Measurements from ENCODE around the gene FAM107B. TPM values are rescaled to one million over a fixed set of nuclear protein-coding genes. Genes with fewer than 3 reads are reported as not detected.
"Not testable (repeated sequence)": the region's sequence is repeated elsewhere in the genome, so short reads cannot be mapped to it uniquely, and the experiment has no call there.

The FAM107B gene
- 100 to 1,000 TPM in 1 of 5 donors, 10 to 100 TPM in 4; 56.0 to 102 (median 87.1) TPM for polyA plus RNA-seq (ENCODE audit: insufficient read depth in 1 of 5, insufficient read length in 5 of 5, low replicate concordance in 1 of 5)
- long read RNA-seq, donor 1, transcript FAM107B-211 (4 exons, 2,633 nt), result major isoform, 25 of 28 reads
- long read RNA-seq, donor 1, partial matches to known transcripts, result 0 of 28 reads
- long read RNA-seq, donor 1, other reads (novel, unspliced or antisense), result 0 of 28 reads
- long read RNA-seq, donor 2, transcript FAM107B-211 (4 exons, 2,633 nt), result major isoform, 7 of 10 reads
- long read RNA-seq, donor 2, partial matches to known transcripts, result 0 of 10 reads
- long read RNA-seq, donor 2, other reads (novel, unspliced or antisense), result 0 of 10 reads
- long read RNA-seq, donor 3, transcript FAM107B-205 (5 exons, 2,374 nt), result minor isoform, 5 of 19 reads
- long read RNA-seq, donor 3, transcript FAM107B-211 (4 exons, 2,633 nt), result major isoform, 12 of 19 reads
- long read RNA-seq, donor 3, partial matches to known transcripts, result 0 of 19 reads
- long read RNA-seq, donor 3, other reads (novel, unspliced or antisense), result 0 of 19 reads
- long read RNA-seq, donor 4, transcript FAM107B-211 (4 exons, 2,633 nt), result major isoform, 12 of 15 reads
- long read RNA-seq, donor 4, partial matches to known transcripts, result 0 of 15 reads
- long read RNA-seq, donor 4, other reads (novel, unspliced or antisense), result 0 of 15 reads
- long read RNA-seq, donor 5, transcript FAM107B-211 (4 exons, 2,633 nt), result major isoform, 18 of 41 reads
- long read RNA-seq, donor 5, partial matches to known transcripts, result 10 of 41 reads
- long read RNA-seq, donor 5, other reads (novel, unspliced or antisense), result 5 of 41 reads
- long read RNA-seq, donor 6, transcript FAM107B-211 (4 exons, 2,633 nt), result major isoform, 27 of 31 reads
- long read RNA-seq, donor 6, partial matches to known transcripts, result 0 of 31 reads
- long read RNA-seq, donor 6, other reads (novel, unspliced or antisense), result 0 of 31 reads
- long read RNA-seq, donor 7, transcript FAM107B-211 (4 exons, 2,633 nt), result major isoform, 13 of 25 reads
- long read RNA-seq, donor 7, partial matches to known transcripts, result 0 of 25 reads
- long read RNA-seq, donor 7, other reads (novel, unspliced or antisense), result 5 of 25 reads
- long read RNA-seq, donor 8, transcript FAM107B-211 (4 exons, 2,633 nt), result major isoform, 5 of 11 reads
- long read RNA-seq, donor 8, transcript FAM107B-205 (5 exons, 2,374 nt), result major isoform, 5 of 11 reads
- long read RNA-seq, donor 8, partial matches to known transcripts, result 0 of 11 reads
- long read RNA-seq, donor 8, other reads (novel, unspliced or antisense), result 0 of 11 reads

DNA sequence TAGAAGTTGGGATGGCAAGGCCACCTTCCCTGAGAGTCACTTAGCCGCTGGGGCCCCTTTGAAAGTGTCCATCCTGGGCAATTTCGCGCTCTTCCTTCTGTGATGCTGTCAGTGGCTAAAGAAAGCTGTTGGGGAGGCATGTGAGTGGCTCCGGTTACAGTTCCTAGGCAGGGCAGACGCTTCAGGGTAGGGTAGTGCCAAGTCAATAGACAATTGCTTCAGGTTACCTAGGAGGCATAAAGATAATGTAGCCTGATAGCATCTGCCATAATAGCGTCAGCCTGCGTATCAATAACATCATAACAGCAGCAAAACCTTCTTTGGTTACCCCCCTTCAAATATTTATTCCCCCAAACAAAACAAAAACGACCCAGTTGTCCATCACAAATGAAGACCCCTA is at the start of gene FAM107B:
Gene FAM107B, minus strand, starts transcription at position 101 of the 400 bp plus-strand sequence. CDS start 234 bp downstream, outside the sequence.
- no peak for DNase-seq

GRCh38 chr10:14823966-14824365 is 49.3 kb upstream of the FAM107B start:
- DNase-seq, result no peak

DNA sequence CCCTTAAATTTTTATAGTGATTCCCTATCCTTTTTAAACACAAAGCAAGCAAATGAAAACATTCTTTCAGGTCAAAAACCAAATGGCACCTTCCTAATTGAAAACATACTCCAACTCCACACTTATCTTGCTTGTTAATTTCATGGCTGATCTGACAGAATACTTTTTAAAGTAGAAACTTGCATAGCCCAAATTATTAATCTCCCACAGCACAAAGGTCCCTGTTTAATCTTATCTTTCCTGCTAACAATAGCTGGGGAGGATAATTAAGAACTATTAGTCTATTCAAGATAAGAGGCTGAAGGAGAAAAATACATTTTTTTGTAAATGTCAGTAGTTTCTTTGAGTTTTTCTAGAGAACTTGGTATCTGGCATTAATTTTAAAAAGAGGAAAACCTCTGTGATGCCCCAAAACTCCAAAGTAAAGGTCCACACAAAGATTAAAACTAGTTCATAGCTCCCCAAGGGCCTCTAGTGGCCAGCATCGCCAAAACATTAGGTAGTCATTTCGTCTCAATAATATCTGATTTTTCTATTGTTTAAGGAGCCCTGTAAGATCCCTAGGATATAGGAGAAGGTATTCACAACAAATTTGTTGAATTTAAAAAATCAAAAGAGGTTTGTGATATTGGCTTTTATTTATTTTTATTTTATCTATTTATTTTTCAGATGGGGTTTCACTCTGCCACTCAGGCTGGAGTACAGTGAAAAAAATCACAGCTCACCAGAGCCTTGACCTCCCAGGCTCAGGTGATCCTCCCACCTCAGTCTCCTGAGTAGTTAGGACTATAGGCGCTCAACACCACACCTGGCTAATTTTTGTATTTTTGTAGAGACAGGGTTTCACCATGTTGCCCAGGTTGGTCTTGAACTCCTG is 48.4 kb upstream of the FAM107B start:
- DNase-seq, result no peak

GRCh38 chr10:14821635-14822375 is 47.1 kb upstream of the FAM107B start:
- no peak for DNase-seq

GRCh38 chr10:14820775-14821154 is 46.1 kb upstream of the FAM107B start:
- DNase-seq, result no peak

DNA sequence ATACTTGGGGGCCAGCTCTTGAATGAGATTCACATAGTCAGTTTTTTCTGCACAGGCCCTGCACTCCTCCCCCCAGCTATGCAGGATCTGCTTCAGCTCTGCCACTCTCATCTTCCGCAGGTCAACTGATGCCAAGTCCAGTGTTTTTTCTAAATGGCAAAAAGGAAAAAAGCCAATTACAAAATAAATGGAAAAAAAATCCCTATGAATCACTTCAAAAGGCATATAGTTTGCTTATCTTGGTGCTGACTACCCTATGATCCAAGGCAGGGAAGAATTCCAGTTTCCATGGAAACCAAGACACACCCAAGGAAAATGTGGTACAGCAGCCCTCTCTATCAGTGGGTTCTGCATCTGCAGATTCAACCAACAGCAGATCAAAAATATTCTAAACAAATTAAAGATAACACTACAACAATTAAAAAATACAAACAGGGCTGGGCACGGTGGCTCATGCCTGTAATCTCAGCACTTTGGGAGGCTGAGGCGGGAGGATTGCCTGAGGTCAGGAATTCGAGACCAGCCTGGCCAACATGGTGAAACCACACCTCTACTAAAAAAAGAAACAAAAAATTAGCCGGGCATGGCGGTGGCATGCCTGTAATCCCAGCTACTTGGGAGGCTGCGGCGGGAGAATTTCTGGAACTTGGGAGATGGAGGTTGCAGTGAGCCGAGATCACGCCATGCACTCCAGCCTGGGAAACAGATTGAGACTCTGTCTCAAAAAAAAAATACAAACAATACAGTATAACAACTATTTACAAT is 45.5 kb upstream of the FAM107B start:
- no peak for DNase-seq

- DNase-seq, result not testable (repeated sequence)
These were observed 42.0 kb upstream of the FAM107B start for GRCh38 chr10:14816717-14817116.

GRCh38 chr10:14815681-14816080 is 41.0 kb upstream of the FAM107B start:
- no peak for DNase-seq

DNA sequence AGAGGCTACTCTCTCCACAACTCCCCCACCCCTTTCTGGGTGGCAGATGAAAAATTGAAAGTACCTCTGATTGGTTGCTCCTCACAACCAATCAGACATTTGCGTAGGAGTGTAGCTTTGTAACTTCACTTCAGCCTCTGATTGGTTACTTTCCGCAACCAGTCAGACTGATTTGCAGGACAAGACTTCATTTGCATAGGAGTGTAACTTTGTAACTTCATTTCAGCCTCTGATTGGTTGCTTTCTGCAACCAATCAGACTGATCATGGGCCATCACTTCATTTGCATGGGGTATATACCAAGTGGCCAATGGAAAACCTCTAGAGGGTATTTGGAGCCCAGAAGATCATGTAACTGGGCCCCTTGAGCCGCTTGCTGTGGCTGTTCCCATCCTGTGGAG is 37.6 kb upstream of the FAM107B start:
- DNase-seq, result no peak

DNA sequence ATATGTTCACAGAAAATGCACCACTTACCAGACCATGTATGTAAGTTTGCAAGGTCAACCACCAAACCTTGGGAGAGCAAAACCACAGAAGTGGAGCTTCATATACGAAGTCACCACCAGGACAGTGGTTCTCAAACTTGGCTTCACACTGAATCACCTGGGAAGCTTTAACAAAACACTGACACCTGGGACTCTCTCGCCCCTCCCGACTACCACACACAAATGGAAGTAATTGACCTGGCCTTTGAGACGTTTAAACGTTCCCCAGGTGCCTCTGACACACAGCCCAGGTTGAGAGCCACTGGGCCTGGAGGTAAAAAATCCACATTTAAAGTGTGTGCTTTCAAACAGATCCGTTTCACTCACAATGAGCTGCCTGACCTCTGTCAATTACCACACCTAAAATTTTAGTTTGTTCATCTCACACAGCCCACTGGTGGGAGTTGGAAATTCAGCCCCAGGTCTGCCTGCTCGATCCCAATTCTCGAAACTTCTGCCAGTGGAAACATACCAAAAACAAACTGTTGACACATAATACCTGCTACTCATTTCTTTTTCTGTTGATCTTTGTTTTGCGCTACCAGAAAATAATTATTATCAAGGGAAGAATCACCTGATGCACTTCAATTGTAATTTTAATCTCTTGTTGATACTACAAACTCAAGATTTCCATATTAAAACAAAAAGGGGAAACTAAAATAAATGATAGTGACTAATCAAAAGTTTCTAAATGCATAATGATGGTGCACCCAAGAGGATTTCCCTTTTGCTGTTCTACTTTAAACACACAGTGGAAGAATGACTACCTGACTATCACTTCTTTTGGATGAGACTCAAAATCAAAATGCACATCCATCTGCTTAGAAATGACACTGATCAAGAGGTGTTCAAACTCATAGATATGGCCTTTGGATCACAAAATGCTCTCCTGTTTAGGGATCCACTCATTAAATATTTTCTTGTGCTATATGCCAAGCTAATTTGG is 36.6 kb upstream of the FAM107B start:
- no peak for DNase-seq

DNA sequence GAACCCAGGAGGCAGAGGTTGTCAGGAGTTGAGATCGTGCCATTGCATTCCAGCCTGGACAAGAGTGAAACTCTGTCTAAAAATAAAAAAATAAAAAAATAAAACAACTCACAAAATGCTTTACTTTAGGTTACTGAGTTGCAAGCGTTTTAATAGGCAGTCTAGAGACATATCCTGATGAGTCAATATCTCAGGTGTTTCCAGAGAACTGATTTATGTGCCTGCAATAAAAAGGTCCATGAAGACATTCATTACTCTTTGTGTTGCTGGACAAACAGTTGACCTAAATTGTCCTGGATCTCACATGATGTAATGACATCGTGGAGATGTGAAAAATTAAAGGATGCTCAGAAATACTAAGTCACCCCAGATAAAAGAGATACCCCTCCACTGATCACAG is 31.6 kb upstream of the FAM107B start:
- DNase-seq, result no peak

DNA sequence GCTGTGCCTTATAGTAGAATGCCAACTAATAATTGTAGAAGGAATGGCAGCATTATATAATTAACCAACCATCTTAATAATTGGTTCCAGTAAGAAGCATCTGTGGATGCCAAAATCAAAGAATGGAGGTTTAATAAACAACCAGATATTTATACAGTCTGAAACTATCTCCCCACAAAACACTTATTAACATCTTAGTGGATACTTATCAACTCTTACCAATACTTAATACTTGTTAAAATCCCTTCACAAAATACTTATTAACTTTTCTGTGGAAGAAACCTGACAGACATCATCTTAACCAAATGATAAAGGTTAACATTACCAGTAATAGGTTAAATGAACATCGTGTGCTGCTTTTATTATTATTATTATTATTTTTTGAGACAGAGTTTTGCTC is 29.1 kb upstream of the FAM107B start:
- no peak for DNase-seq

DNA sequence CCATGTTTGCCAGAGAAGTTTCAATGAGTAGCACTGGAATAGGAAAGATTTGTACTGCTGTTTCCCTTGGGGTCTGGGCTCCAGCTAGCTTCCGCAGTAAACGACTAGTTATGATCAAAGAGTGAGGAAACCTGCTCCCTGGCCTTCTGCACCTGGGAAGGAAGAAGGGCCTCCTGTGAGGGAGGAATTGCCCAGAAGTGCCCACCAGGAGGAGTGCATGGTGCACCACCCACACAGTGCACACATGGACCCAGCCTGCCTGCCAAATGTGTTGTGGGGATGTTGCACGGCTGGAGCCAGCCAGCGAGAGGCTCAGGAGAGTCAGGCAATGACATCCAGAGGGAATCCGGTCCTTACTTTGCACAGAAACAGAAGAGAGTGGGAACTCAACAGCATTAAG is 27.0 kb upstream of the FAM107B start:
- no peak for DNase-seq

DNA sequence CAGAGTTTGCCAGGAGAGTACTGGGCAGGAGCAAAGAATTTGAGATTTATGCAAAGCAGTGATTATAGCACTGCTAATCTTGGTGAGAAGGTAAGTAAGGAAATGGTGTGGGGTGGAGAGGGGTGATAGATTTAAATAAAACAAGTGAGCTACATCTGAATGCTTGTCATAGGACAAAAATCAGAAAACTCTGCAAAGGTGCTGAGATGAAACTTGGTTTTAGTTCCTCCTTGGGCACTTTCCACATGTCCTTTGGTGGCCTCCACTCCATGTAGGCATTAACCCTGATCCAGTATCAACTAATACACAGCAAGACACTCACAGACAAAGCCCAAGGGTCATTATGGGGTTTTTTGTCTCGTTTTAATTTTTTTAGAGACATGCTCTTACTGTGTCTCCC is 25.7 kb upstream of the FAM107B start:
- DNase-seq, result no peak

DNA sequence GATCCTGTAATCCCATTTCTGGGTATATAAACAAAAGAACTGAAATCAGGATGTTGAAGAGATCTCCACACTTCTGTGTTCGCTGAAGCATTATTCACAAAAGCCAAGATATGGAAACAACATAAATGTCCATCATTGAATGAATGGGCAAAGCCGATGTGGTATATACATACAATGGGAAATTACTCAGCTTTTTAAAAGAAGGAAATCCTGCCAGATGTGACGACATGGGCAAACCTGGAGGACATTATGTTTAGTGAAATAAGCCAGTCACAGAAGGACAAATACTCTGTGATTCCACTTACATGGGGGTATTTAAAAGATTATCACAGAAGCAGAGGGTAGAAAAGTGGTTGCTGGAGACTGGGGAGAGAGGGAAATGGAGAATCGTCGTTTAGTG is 23.9 kb upstream of the FAM107B start:
- no peak for DNase-seq

GRCh38 chr10:14787938-14788337 is 13.2 kb upstream of the FAM107B start:
- DNase-seq, result no peak

GRCh38 chr10:14784459-14785055 is 9.9 kb upstream of the FAM107B start:
- no peak for DNase-seq

All from right lung (tissue), 10 donors.